ENCODE measurements around the gene HMX1.

GRCh38 chr4:8898419-8898818 lies 26.8 kb upstream of the HMX1 start:
- TF ChIP-seq CTCF (IDR thresholded peaks at IDR 0.05), result no peak
- TF ChIP-seq POLR2A (IDR thresholded peaks at IDR 0.05), result no peak
